NOMO-1 (cell line): Measurements from ENCODE around the gene WNK1.

Source experiments
- DNase-seq, 2 experiments: peaks; one replicate each; lab custom pipeline; 2025; ENCODE audit not compliant: unreplicated experiment in 2 of 2; lab: John Stamatoyannopoulos, UW

Gene WNK1

DNA sequence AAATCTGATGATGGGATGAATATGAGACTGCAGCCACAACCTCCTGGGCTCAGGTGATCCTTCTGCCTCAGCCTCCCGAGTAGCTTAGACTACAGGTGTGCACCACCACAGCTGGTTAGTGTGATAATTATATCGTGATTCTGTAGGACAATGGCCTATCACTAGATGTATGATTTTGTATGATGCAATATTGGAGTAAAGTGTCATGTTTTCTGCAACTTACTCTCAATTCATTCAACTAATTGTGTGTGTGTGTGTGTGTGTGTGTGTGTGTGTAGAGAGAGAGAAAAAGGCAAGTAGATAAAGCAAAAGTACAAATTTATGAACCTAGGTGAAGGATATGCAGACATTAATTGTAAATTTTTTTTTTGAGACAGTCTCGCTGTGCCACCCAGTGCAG lies 186.4 kb downstream of the WNK1 start:
- no peak for DNase-seq

GRCh38 chr12:943051-943450 lies 190.7 kb downstream of the WNK1 start:
- no peak for DNase-seq

DNA sequence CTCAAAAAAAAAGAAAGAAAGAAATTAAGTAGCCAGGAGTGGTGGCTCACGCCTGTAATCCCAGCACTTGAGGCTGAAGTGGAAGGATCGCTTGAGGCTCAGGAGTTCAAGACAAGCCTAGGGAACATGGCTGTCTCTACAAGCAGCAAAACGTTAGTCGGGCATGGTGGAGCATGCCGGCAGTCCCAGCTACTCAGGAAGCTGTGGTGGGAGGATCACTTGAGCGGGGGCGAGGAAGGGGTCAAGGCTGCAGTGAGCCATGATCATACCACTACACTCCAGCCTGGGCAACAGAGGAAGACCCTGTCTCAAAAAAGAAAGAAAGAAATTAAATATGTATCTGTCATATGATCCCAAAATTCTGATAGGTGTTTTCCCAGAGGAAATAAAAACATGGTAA lies 191.8 kb downstream of the WNK1 start:
- DNase-seq = no peak

- no peak for DNase-seq
Measured at GRCh38 chr12:946212-946611, 193.8 kb downstream of the WNK1 start.

DNA sequence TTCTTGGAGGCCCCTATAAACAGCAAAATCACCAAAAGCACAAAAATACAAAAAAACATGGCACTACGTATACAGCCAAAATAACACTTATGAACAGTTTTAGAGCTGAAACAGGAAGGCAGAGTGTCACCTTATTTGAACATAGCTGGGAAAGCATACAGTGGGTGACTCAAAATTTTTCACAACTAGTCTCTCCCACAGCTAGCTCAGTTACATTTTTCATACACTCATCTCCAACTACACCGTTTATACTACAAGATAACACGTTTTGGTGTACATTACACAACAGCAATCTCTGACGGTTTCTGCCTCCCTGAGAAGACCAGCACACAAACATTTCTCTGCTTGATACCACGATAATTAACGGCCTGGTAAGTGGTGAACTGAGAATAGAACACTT lies 194.3 kb downstream of the WNK1 start:
- no peak for DNase-seq

GRCh38 chr12:948238-948637 lies 195.9 kb downstream of the WNK1 start:
- no peak for DNase-seq

- DNase-seq = peak; percentile 99
Measured at GRCh38 chr12:949453-950191, 197.2 kb downstream of the WNK1 start, which contains the start of gene RAD52. RAD52 (minus strand) TSS chr12:949694; CDS start chr12:933058, 16,636 bp downstream.

DNA sequence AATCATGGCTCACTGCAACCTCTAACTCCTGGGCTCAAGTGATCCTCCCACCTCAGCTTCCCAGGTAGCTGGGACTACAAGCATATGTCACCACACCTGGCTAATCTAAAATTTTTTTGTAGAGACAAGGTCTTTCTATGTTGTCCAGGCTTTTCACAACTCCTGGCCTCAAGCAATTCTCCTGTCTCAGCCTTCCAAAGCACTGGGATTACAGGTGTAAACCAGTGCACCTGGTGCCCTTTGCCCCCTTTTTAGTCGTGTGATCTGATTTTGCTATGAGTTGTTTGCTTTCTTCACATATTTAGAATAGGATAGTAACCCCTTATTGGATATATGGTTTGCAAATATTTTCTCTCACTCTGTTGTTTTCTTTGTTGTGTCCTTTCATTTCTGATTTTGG lies 198.8 kb downstream of the WNK1 start:
- no peak for DNase-seq

DNA sequence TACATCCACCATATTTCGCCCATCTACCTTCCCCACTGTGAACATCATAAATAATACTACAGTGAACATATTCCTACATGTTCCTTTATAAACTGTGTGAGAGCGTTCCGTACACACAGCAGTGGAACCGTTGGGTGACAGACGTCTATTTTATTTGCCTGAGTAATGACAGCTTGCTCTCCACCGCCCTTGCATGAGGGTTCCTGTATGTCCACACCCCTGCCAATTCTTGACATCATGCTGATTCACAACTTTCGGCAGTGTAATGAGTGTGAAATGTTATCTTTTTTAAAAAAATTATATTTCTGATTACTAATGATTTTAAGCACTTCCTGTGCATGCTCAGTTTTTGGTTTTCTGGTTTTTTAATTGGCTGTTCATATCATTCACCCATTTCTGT lies 201.4 kb downstream of the WNK1 start:
- DNase-seq = no peak

DNA sequence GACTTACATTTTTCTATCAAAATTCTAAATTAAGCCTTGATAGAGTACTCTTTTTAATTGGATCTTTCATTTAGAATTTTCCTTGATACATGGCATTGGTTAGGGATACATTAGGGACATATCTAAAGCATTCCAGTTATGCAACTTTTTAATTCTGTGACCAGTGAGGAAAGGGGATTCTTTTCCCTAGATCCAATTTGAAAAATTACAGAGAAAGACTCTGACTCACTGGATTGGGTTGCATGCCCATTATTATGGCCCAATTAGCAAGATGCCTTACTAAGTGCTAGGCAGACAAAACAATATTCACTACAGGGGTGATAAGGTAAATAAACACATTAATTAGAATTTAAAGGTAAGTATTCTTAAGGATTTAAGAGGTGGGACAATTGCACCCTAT lies 202.4 kb downstream of the WNK1 start:
- no peak for DNase-seq

- no peak for DNase-seq
Measured at GRCh38 chr12:955939-956338, 203.6 kb downstream of the WNK1 start.

DNA sequence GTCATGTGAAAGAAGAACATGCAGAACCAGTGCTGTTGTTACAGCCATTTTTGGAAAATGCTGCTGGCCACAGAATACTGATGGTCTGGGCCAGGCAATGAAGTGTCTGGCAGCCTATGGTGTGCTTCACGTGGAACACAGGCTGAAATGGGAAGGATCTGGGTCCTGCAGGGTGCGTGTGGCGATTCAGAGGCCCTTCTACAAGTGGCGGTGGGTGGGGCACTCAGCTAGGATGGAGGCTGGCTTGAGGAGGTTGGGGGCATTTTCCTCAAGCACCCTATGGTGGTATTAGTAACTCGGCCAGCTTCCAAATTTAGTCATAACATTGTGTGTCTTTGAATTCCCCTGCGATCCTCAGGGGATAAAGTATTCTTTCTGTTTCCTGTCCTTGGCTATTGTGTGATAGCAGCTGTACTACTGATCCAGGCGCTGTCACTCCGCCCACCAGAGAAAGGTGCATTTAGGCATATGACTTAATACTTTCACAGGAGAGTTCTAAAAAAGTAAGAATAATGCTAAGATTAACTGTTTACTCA lies 206.3 kb downstream of the WNK1 start:
- DNase-seq = no peak
